Gastroesophageal sphincter (tissue), 4 donors: ENCODE data around the gene TMEM52B. TPM values are rescaled to one million over a fixed set of nuclear protein-coding genes. Genes with fewer than 3 reads are reported as not detected.

Source experiments
- ATAC-seq: fragments of 150-250 bp; one replicate; pipeline ENCODE4 v1.9.1; 2016; ENCODE audit warnings: mild to moderate bottlenecking, moderate library complexity
- H3K27ac ChIP-seq, 4 donors: fragments of 200-600 bp; sonication (generic) in 3 of 4; 1 replicate in 3 of 4; 2 replicates in 1 of 4; pipeline ENCODE4 v1.5.1; 2016 to 2019
- H3K27me3 ChIP-seq: fragments of 200-600 bp; sonication (generic); one replicate; pipeline ENCODE4 v1.5.1; 2019
- H3K36me3 ChIP-seq, 2 donors: fragments of 200-600 bp; sonication (generic); one replicate each; pipeline ENCODE4 v1.5.1; 2019; ENCODE audit warnings: control low read depth in 1 of 2
- H3K4me1 ChIP-seq, 3 donors: fragments of 200-600 bp; sonication (generic); 1 replicate in 2 of 3; 2 replicates in 1 of 3; pipeline ENCODE4 v1.5.1; 2016 to 2019; ENCODE audit warnings: control low read depth in 2 of 3
- H3K4me3 ChIP-seq, 2 donors: fragments of 200-600 bp; sonication (generic); one replicate each; pipeline ENCODE4 v1.5.1; 2019; ENCODE audit warnings: mild to moderate bottlenecking in 1 of 2, moderate library complexity in 1 of 2
- H3K9me3 ChIP-seq, 3 donors: fragments of 200-600 bp; sonication (generic); one replicate each; pipeline ENCODE4 v1.5.1; 2017 to 2019; ENCODE audit warnings: control low read depth in 2 of 3
- CTCF ChIP-seq, 4 experiments: fragments of 200-600 bp in 2 of 4; fragments of 450-650 bp in 2 of 4; sonication (generic) in 1 of 4; IDR thresholded peaks; one replicate each; pipeline ENCODE4 v1.5.1; 2017 to 2019; ENCODE audit warnings: antibody characterized with exemption in 4 of 4, mild to moderate bottlenecking in 2 of 4, moderate library complexity in 2 of 4
- EP300 ChIP-seq: sonication (generic); formaldehyde crosslinking; IDR thresholded peaks from one replicate; pipeline ENCODE4 v1.6.1; 2017; ENCODE audit warnings: antibody characterized with exemption, mild to moderate bottlenecking
- POLR2A ChIP-seq, 2 donors: fragments of 450-650 bp; IDR thresholded peaks; one replicate each; pipeline ENCODE4 v1.6.1; 2017; ENCODE audit warnings: antibody characterized with exemption in 2 of 2, mild to moderate bottlenecking in 2 of 2, moderate library complexity in 1 of 2
- POLR2AphosphoS5 ChIP-seq: sonication (generic); formaldehyde crosslinking; IDR thresholded peaks from one replicate; pipeline ENCODE4 v1.6.1; 2017; ENCODE audit warnings: antibody characterized with exemption
- WGBS, 2 donors: methylation state at CpG; one replicate each; pipeline ENCODE4 v1.1.5; 2018; ENCODE audit warnings: low coverage in 1 of 2; 5-methylcytosine and 5-hydroxymethylcytosine counted together
- total RNA-seq, 4 donors: library from RNA; depleted of rRNA; stranded (reverse); fragments of >200 nt; gene quantifications; one replicate each; pipeline ENCODE4 v1.1.0, GENCODE V29; 2016

The TMEM52B gene
- total RNA-seq, result 1 to 10 TPM in 1 of 4 donors, not detected in 3; 1.2 TPM

DNA sequence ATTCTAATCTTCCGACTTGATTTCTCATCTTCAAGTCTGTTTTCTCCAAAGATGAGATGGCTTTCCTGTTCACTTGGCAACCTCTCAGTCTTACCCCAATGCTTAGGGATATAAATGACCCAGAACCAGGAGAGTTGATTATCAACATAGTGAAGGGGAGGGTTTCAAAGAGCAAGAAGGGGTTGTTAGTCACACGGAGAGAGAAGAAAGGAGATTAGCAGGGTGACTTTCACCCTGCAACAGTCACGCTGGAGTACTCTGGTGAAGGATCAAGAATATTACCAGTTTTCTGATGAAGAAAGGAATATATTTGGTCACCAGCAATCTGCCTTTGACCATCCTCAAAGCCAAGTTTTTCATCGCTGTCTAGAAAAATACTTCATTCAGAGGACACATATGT is at the start of gene TMEM52B:
Gene TMEM52B, plus strand, starts transcription at position 212 of the 400 bp plus-strand sequence. CDS start 543 bp downstream, outside the sequence.
- Histone ChIP-seq H3K4me3 (no peak within 1 kb of the TSS), H3K27me3 (no peaks in the 10 kb centered on the region), H3K9me3 (no peaks in the 10 kb centered on the region), H3K36me3 (no peaks in the 10 kb centered on the region), H3K4me1 (no peaks in the 10 kb centered on the region), H3K27ac (no peak within 1 kb of the TSS)
- 71 to 83% methylated on average over 4 of the region's 4 CpGs for WGBS, 2 donors
- TF ChIP-seq EP300 (no peak), POLR2AphosphoS5 (no peak), POLR2A (IDR thresholded peaks at IDR 0.05) (no peak), CTCF (IDR thresholded peaks at IDR 0.05) (no peak)
- ATAC-seq, result no peak

DNA sequence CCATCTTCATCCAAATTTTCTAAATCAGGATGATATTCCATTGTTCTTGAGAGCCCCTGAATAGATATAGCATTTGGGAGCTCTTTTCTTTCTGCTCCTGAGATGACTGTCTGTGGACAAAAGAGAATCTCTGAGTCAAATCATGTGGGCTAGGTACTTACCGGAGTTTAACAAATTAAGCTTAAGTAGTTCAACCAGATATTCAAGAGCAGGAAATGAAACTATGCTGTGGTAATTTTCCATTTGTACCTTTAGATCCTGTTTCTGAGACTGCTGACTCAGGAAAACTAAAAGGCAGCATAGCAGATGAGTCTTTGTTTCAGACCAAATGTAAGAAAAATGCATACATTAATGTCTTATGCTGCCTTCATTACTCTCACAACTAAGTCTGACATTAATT is 48.8 kb upstream of the TMEM52B start, which contains the start of gene CLEC7A:
Gene CLEC7A, minus strand, starts transcription at position 158 of the 400 bp plus-strand sequence. Its CDS starts 117 bp downstream, at position 41.
- 62 to 92% methylated on average over 1 of the region's 1 CpG for WGBS, 2 donors
- peak within 1 kb of the TSS in 1 of 4 donors; percentile 3 for H3K27ac ChIP-seq
- no peak for ATAC-seq
- H3K9me3 ChIP-seq, result no peaks in the 10 kb centered on the region
- H3K36me3 ChIP-seq, result no peaks in the 10 kb centered on the region
- no peaks in the 10 kb centered on the region for H3K4me1 ChIP-seq
- peak within 1 kb of the TSS in 1 of 2 donors; percentile 2 for H3K4me3 ChIP-seq
- TF ChIP-seq POLR2AphosphoS5 (no peak), POLR2A (IDR thresholded peaks at IDR 0.05) (no peak), EP300 (no peak), CTCF (IDR thresholded peaks at IDR 0.05) (no peak)
- no peaks in the 10 kb centered on the region for H3K27me3 ChIP-seq

- TF ChIP-seq CTCF (IDR thresholded peaks at IDR 0.05), result no peak
- no peaks in the 10 kb centered on the region for H3K4me1 ChIP-seq
- H3K9me3 ChIP-seq, result no peaks in the 10 kb centered on the region
- 56 to 100% methylated on average over 1 to 2 of the region's 2 CpGs for WGBS, 2 donors
- no peaks in the 10 kb centered on the region for H3K27me3 ChIP-seq
- peak overlapping the region in 1 of 4 donors; percentile 37 for H3K27ac ChIP-seq
- H3K4me3 ChIP-seq, result no peak overlapping the region
- no peaks in the 10 kb centered on the region for H3K36me3 ChIP-seq
- no peak for ATAC-seq
These were observed 47.6 kb upstream of the TMEM52B start for GRCh38 chr12:10131111-10131690.

DNA sequence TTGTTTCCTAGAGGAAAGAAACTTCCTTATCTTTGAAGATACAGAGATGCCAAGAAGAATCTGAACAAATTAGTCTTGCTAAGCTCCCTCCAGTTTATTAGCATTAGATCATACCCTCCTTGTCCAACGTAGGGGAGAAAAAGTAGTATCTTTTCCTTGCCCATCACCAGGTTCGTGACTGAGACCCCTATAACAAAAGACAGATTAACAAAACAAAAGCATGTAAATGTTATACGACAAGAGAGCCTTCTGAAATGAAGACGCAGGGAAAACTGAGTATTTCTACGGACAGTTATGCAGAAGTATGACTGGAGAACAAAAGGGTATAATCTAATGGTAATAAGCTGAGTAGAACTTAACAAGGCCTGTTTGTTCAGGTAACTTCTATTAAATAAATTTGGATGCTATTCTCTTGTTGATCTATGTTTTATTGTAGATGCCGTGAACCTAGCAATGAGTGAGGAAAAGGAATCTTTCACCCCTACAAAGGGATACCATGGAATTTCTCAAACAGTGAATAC is 45.9 kb upstream of the TMEM52B start:
- Histone ChIP-seq H3K27me3 (no peaks in the 10 kb centered on the region), H3K36me3 (no peaks in the 10 kb centered on the region), H3K4me3 (no peak overlapping the region), H3K4me1 (no peaks in the 10 kb centered on the region), H3K9me3 (no peaks in the 10 kb centered on the region), H3K27ac (no peak overlapping the region)
- TF ChIP-seq EP300 (no peak), POLR2AphosphoS5 (no peak), CTCF (IDR thresholded peaks at IDR 0.05) (no peak), POLR2A (IDR thresholded peaks at IDR 0.05) (no peak)
- 76 to 89% methylated on average over 4 to 6 of the region's 6 CpGs for WGBS, 2 donors
- ATAC-seq, result no peak

- ATAC-seq, result no peak
- 48 to 65% methylated on average over 3 to 4 of the region's 4 CpGs for WGBS, 2 donors
- no peaks in the 10 kb centered on the region for H3K27me3 ChIP-seq
These were observed 43.7 kb upstream of the TMEM52B start for GRCh38 chr12:10135126-10135525.

More at GRCh38 chr12:10135126-10135525, 43.7 kb upstream of the TMEM52B start:
- H3K4me1 ChIP-seq, result no peaks in the 10 kb centered on the region
- no peaks in the 10 kb centered on the region for H3K36me3 ChIP-seq
- no peak for TF ChIP-seq CTCF (IDR thresholded peaks at IDR 0.05)
- TF ChIP-seq POLR2AphosphoS5, result no peak
- TF ChIP-seq EP300, result no peak
- no peak for TF ChIP-seq POLR2A (IDR thresholded peaks at IDR 0.05)
- H3K27ac ChIP-seq, result no peak overlapping the region
- H3K4me3 ChIP-seq, result no peak overlapping the region
- no peaks in the 10 kb centered on the region for H3K9me3 ChIP-seq
